Measurements from ENCODE around the gene DAP.

Gene DAP

DNA sequence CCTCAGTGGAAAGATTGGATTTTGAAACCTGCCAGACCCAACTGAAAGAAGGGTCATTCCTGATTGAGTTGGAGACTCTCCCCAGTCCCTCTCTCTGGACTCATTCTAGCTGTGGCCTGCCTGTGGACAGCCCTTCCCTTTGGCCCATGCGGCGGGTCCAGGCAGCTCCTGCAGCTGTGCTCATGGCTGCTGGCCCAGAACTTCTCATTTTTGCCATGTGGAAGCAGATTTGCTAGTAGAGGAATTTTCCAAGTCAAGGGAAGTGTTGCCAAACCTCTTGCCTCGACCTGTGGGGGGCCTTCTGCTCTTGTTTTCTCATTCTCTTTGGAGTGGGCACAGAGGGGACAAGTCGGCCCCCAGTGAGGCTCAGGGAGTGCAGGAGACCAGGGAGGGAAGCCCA is 108.0 kb downstream of the DAP start:
- no peak overlapping the region for H3K4me3 ChIP-seq (ENCODE audit: low read length)
- DNase-seq (ENCODE audit: low read depth) = no peak
- TF ChIP-seq, protein P1, sequence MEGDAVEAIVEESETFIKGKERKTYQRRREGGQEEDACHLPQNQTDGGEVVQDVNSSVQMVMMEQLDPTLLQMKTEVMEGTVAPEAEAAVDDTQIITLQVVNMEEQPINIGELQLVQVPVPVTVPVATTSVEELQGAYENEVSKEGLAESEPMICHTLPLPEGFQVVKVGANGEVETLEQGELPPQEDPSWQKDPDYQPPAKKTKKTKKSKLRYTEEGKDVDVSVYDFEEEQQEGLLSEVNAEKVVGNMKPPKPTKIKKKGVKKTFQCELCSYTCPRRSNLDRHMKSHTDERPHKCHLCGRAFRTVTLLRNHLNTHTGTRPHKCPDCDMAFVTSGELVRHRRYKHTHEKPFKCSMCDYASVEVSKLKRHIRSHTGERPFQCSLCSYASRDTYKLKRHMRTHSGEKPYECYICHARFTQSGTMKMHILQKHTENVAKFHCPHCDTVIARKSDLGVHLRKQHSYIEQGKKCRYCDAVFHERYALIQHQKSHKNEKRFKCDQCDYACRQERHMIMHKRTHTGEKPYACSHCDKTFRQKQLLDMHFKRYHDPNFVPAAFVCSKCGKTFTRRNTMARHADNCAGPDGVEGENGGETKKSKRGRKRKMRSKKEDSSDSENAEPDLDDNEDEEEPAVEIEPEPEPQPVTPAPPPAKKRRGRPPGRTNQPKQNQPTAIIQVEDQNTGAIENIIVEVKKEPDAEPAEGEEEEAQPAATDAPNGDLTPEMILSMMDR (conservative IDR thresholded peaks at IDR 0.05; ENCODE audit: low read depth, low read length) = no peak

DNA sequence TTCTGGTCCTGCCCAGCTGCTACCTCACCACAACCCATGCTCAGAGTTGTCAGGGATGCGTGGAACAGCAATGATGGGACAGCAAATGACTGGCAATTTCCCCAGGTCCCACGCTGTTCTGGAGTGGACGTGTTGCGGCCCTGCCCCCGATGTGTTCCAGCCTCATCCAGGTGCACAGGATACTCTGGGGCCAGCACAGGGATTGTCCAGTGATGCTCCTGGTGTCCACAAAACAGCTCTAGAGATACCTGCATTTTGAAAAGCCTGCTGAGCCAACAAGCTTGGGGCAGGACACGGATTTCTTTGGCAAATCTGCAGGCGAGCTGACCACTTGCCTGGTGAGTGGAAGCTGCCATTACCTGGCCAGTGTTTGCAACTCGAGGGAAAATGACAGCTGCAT is 108.4 kb downstream of the DAP start:
- TF ChIP-seq, protein P1 (conservative IDR thresholded peaks at IDR 0.05; ENCODE audit: low read depth, low read length) = no peak
- no peak for DNase-seq (ENCODE audit: low read depth)
- no peak overlapping the region for H3K4me3 ChIP-seq (ENCODE audit: low read length)

DNA sequence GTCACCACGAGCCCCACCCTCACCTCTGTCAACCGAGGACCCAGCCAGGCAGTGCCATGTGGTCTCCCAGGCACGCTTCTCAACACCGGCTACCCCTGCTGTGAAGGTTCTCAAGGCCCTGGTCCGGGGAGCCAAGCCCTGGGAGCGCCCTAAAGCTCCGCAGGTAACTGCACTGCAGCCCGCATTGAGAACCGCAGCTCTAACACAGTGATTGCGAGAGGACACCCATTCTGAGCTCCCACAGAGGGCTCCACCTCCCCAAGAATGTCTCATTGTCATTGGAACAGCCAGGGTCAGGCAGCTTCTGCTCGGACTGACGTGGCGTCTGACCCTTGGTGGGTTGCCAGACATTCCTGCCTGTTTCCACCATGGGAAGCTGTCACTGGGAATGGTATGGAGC is 108.9 kb downstream of the DAP start:
- TF ChIP-seq, protein P1 (conservative IDR thresholded peaks at IDR 0.05; ENCODE audit: low read depth, low read length) = no peak
- no peak for DNase-seq (ENCODE audit: low read depth)
- H3K4me3 ChIP-seq (ENCODE audit: low read length) = no peak overlapping the region

DNA sequence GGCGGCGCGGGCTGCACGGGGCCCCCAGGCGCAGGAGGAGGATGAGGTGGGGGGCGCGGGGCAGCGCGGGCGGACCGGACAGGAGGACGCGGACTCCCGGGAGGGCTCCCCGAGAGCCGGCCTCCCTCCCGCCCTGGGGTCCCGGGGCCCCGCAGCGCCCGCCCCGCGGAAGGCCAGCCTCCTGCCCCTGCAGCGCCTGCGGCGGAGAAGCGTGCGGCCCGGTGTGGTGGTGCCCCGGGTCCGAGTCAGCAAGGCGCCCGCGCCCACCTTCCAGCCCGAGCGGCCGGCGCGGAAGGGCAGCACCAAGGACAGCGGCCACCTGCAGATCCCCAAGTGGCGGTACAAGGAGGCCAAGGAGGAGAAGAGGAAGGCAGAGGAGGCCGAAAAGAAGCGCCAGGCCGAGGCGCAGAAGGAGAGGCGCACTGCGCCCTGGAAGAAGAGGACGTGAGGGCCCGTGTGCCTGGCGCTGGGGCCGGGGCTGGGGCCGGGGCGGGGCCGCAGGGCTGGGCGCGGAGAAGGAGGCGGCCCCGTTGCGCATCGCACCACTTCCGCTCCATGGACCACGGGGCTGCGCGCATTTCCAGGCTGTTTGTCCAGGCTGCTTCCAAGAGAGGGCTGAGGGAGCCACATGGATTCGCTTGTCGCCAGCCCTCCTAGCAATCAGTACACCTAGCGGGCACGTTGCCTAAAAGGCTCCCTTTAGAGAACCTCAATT is 111.2 kb downstream of the DAP start:
- no peak for DNase-seq (ENCODE audit: low read depth)
- H3K4me3 ChIP-seq (ENCODE audit: low read length) = no peak overlapping the region
- TF ChIP-seq, protein P1 (conservative IDR thresholded peaks at IDR 0.05; ENCODE audit: low read depth, low read length) = no peak

DNA sequence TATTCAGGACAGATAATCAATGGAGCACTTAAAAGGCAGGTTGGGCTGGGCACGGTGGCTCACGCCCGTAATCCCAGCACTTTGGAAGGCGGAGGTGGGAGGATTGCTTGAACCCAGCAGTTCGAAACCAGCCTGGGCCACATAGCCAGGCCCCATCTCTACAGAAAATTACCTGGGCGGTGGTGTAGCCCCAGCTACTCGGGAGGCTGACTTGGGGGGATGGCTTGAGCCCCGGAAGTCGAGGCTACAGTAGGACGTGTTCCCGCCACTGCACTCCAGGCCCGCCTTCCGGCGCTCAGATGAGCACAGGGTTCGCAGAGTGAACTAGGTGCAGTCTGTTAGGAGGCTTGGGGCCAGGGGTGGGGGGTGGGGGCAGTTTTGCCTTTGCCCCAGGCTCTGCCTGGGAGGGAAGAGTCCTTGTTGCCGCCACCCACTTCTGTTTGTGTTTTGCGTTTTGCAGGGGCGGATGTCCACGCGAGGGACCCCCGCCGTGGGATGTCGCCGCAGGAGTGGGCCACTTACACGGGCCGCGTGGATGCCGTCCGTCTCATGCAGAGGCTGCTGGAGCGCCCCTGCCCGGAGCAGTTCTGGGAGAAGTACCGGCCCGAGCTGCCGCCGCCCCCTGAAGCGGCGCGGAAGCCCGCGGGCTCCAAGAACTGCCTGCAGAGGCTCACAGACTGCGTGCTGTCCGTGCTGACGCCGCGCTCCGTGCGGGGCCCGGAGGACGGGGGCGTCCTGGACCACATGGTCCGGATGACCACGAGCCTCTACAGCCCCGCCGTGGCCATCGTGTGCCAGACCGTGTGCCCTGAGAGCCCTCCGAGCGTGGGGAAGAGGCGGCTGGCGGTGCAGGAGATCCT is 112.0 kb downstream of the DAP start:
- no peak overlapping the region for H3K4me3 ChIP-seq (ENCODE audit: low read length)
- TF ChIP-seq, protein P1 (conservative IDR thresholded peaks at IDR 0.05; ENCODE audit: low read depth, low read length) = no peak
- DNase-seq (ENCODE audit: low read depth) = no peak

DNA sequence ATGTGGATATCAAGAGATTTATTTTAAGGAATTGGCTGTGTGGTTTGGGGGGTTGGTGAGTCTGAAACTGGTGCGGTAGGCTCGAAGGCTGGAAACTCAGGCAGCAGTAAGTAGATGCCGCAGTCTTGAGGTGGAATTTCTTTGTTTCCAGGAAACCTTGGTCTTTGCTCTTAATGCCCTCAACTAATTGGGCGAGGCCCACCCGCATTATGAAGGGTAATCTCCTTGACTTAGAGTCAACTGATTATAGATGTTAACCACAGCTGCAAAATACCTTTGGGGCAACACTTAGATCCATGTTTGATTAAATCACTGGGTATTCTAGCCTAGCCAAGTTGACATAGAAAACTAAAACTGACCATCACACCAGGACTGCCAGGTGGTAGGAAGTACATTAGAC is 113.4 kb downstream of the DAP start:
- TF ChIP-seq, protein P1 (conservative IDR thresholded peaks at IDR 0.05; ENCODE audit: low read depth, low read length) = no peak
- DNase-seq (ENCODE audit: low read depth) = no peak
- no peak overlapping the region for H3K4me3 ChIP-seq (ENCODE audit: low read length)

Measured in retinal pigment epithelial cell (primary cell).